H1 (cell line): ENCODE results near the gene LSM2. TPM values are rescaled to one million over a fixed set of nuclear protein-coding genes. Genes with fewer than 3 reads are reported as not detected.

ENCODE experiments used
- CTCF ChIA-PET: fragments of 300-600 bp; sonication (Branson Sonifier 250); formaldehyde crosslinking; loops from one replicate; lab custom pipeline; 2021; ENCODE audit not compliant: partially characterized antibody; lab: Charles Lee
- POLR2A ChIA-PET: fragments of 300-600 bp; sonication (Branson Sonifier 250); formaldehyde crosslinking; loops from one replicate; lab custom pipeline; 2021; ENCODE audit warnings: inconsistent platforms; ENCODE audit not compliant: partially characterized antibody; lab: Charles Lee
- DNase-seq, 2 experiments: peaks; one replicate each; pipeline versions ENCODE4 v3.0.0 to v3.0.0-alpha.2; 2010 to 2022; ENCODE audit warnings: low spot score in 2 of 2, low read depth in 1 of 2, mixed read lengths in 1 of 2
- FAIRE-seq: peaks from 2 replicates; lab custom pipeline; 2011; peaks lifted over from hg19 to GRCh38; lab: Jason Lieb, UNC
- H2AFZ ChIP-seq: 2 replicates; pipeline ENCODE4 v1.8.1; 2012; ENCODE audit warnings: low read length, inconsistent platforms
- H2AK5ac ChIP-seq: 2 replicates; pipeline ENCODE4 v1.6.1; 2013; ENCODE audit warnings: low read depth, low read length
- H2BK120ac ChIP-seq: replicated peaks from 2 replicates; pipeline ENCODE3; 2013; ENCODE audit warnings: low read depth, low read length, inconsistent platforms
- H2BK12ac ChIP-seq: 2 replicates; pipeline ENCODE4 v1.6.1; 2013; ENCODE audit warnings: low read depth, low read length
- H2BK15ac ChIP-seq: 2 replicates; pipeline ENCODE4 v1.6.1; 2013; ENCODE audit warnings: low read length
- H2BK20ac ChIP-seq: 2 replicates; pipeline ENCODE4 v1.6.1; 2013; ENCODE audit warnings: low read length
- H2BK5ac ChIP-seq: 2 replicates; pipeline ENCODE4 v1.6.1; 2013; ENCODE audit warnings: low read depth, low read length
- H3K14ac ChIP-seq: 2 replicates; pipeline ENCODE4 v1.6.1; 2013; ENCODE audit warnings: inconsistent platforms; ENCODE audit not compliant: insufficient read length
- H3K18ac ChIP-seq: 2 replicates; pipeline ENCODE4 v1.6.1; 2013; ENCODE audit warnings: low read length; ENCODE audit errors: extremely low read depth
- H3K23ac ChIP-seq: 2 replicates; pipeline ENCODE4 v1.6.1; 2013; ENCODE audit warnings: inconsistent platforms; ENCODE audit not compliant: insufficient read length
- H3K23me2 ChIP-seq: 2 replicates; pipeline ENCODE4 v1.6.1; 2013; ENCODE audit warnings: low read depth, low read length
- H3K27ac ChIP-seq: 2 replicates; pipeline ENCODE4 v1.6.1; 2011; ENCODE audit warnings: low read depth, low read length, inconsistent platforms
- H3K27me3 ChIP-seq, 4 experiments: replicated peaks in 1 of 4; 1 replicate in 1 of 4; 2 replicates in 3 of 4; pipeline versions ENCODE4 v1.6.1 to v1.8.1; 2011 to 2013; ENCODE audit warnings: low read length in 3 of 4, mild to moderate bottlenecking in 3 of 4, inconsistent platforms in 2 of 4, mixed read lengths in 2 of 4, moderate library complexity in 1 of 4; ENCODE audit not compliant: control insufficient read depth in 3 of 4, insufficient read depth in 3 of 4; ENCODE audit errors: extremely low read depth in 1 of 4
- H3K36me3 ChIP-seq, 4 experiments: 2 replicates each; pipeline versions ENCODE4 v1.6.1 to v1.8.1; 2011 to 2013; ENCODE audit warnings: mild to moderate bottlenecking in 4 of 4, low read length in 3 of 4, moderate library complexity in 2 of 4, control low read depth in 1 of 4, inconsistent platforms in 1 of 4; ENCODE audit not compliant: insufficient read depth in 4 of 4, control insufficient read depth in 2 of 4
- H3K4ac ChIP-seq: replicated peaks from 2 replicates; pipeline ENCODE3; 2013; ENCODE audit warnings: low read length, low read depth, mixed read lengths, inconsistent platforms; ENCODE audit not compliant: insufficient read length
- H3K4me1 ChIP-seq, 4 experiments: replicated peaks in 1 of 4; 1 replicate in 1 of 4; 2 replicates in 3 of 4; pipeline versions ENCODE4 v1.6.1 to v1.8.1; 2011 to 2013; ENCODE audit warnings: low read length in 3 of 4, inconsistent platforms in 2 of 4, mixed read lengths in 1 of 4; ENCODE audit not compliant: insufficient read depth in 4 of 4, control insufficient read depth in 3 of 4
- H3K4me2 ChIP-seq, 2 experiments: 2 replicates each; pipeline versions ENCODE4 v1.6.1 to v1.8.1; 2011 to 2013; ENCODE audit warnings: low read depth in 2 of 2, low read length in 2 of 2, control low read depth in 1 of 2, inconsistent platforms in 1 of 2, mild to moderate bottlenecking in 1 of 2; ENCODE audit not compliant: insufficient read depth in 1 of 2
- H3K4me3 ChIP-seq, 4 experiments: fragments of 200-600, 300-600 bp in 1 of 4; sonication (generic), shearing (Covaris generic), sonication (Bioruptor Twin) in 1 of 4; 2 replicates each; pipeline versions ENCODE4 v1.5.1 to v1.8.1; 2011 to 2016; ENCODE audit warnings: low read length in 4 of 4, low read depth in 3 of 4, control low read depth in 2 of 4, inconsistent platforms in 2 of 4, mild to moderate bottlenecking in 2 of 4, mixed read lengths in 1 of 4, moderate library complexity in 1 of 4; ENCODE audit not compliant: insufficient read depth in 2 of 4; ENCODE audit errors: extremely low read depth in 1 of 4
- H3K56ac ChIP-seq: replicated peaks from 2 replicates; pipeline ENCODE3; 2013; ENCODE audit warnings: low read depth, mild to moderate bottlenecking, mixed read lengths, low read length, inconsistent platforms; ENCODE audit not compliant: insufficient read length
- H3K79me1 ChIP-seq: 2 replicates; pipeline ENCODE4 v1.6.1; 2013; ENCODE audit warnings: low read depth, low read length, control low read depth
- H3K79me2 ChIP-seq, 2 experiments: 2 replicates each; pipeline versions ENCODE4 v1.6.1 to v1.8.1; 2012 to 2013; ENCODE audit warnings: low read length in 2 of 2, mild to moderate bottlenecking in 2 of 2, inconsistent platforms in 1 of 2; ENCODE audit not compliant: insufficient read depth in 2 of 2, control insufficient read depth in 1 of 2
- H3K9ac ChIP-seq, 4 experiments: replicated peaks in 1 of 4; 1 replicate in 1 of 4; 2 replicates in 3 of 4; pipeline versions ENCODE4 v1.6.1 to v1.8.1; 2011 to 2013; ENCODE audit warnings: low read depth in 3 of 4, low read length in 3 of 4, control low read depth in 2 of 4, mild to moderate bottlenecking in 2 of 4, moderate library complexity in 2 of 4, inconsistent platforms in 1 of 4; ENCODE audit errors: extremely low read depth in 1 of 4
- H3K9me3 ChIP-seq, 2 experiments: 2 replicates each; pipeline versions ENCODE4 v1.6.1 to v1.8.1; 2012 to 2013; ENCODE audit warnings: mild to moderate bottlenecking in 2 of 2, moderate library complexity in 2 of 2, control low read depth in 1 of 2, inconsistent platforms in 1 of 2, low read depth in 1 of 2, low read length in 1 of 2, mixed read lengths in 1 of 2; ENCODE audit not compliant: insufficient read depth in 2 of 2
- H4K20me1 ChIP-seq, 2 experiments: replicated peaks in 1 of 2; 2 replicates each; pipeline versions ENCODE3 to v1.8.1; 2011 to 2013; ENCODE audit warnings: inconsistent platforms in 2 of 2, low read length in 2 of 2, mild to moderate bottlenecking in 1 of 2; ENCODE audit not compliant: insufficient read depth in 2 of 2, control insufficient read depth in 1 of 2
- H4K5ac ChIP-seq: 2 replicates; pipeline ENCODE4 v1.6.1; 2013; ENCODE audit warnings: low read length, low read depth, mixed read lengths, inconsistent platforms; ENCODE audit not compliant: insufficient read length
- H4K8ac ChIP-seq: 2 replicates; pipeline ENCODE4 v1.8.0; 2013; ENCODE audit warnings: mild to moderate bottlenecking, moderate library complexity, low read length, inconsistent platforms; ENCODE audit not compliant: insufficient read depth; ENCODE audit errors: extremely low read depth
- H4K91ac ChIP-seq: replicated peaks from 2 replicates; pipeline ENCODE3; 2013; ENCODE audit warnings: low read length, mixed read lengths, inconsistent platforms; ENCODE audit not compliant: insufficient read length
- SAP30 ChIP-seq: fragments of 300-600 bp; sonication (generic); IDR thresholded peaks from 2 replicates; pipeline ENCODE4 v1.7.1; 2012; ENCODE audit warnings: low read length, moderate library complexity, mild to moderate bottlenecking, inconsistent platforms; ENCODE audit not compliant: insufficient read depth, insufficient replicate concordance
- WGBS, 2 experiments: shearing (Covaris generic) in 1 of 2; methylation state at CpG; one replicate each; pipeline versions ENCODE4 v1.1.6 to v1.1.7; 2013 to 2015; ENCODE audit warnings: low lambda C conversion rate in 2 of 2, mixed read lengths in 2 of 2, inconsistent platforms in 1 of 2, low coverage in 1 of 2, missing lambda C conversion rate in 1 of 2; ENCODE audit not compliant: insufficient replicate concordance in 2 of 2, insufficient coverage in 1 of 2, insufficient read length in 1 of 2; ENCODE audit errors: extremely low coverage in 1 of 2, missing lambda C conversion rate in 1 of 2; 5-methylcytosine and 5-hydroxymethylcytosine counted together
- polyA plus RNA-seq, 7 experiments: library from polyadenylated mRNA; depleted of rRNA in 3 of 7; stranded (reverse) in 5 of 7; unstranded in 2 of 7; fragments of >200 nt in 5 of 7; fragments of 200-250 nt in 2 of 7; gene quantifications; 1 replicate in 5 of 7; 2 replicates in 1 of 7; 4 replicates in 1 of 7; pipeline versions ENCODE4 v1.2.1 to v1.2.3, GENCODE V29; 2011 to 2013; ENCODE audit warnings: missing spikeins in 2 of 7, mixed read lengths in 2 of 7
- total RNA-seq: library from RNA; stranded (reverse); fragmentation: NEBNext Ultra II Directional; extraction: Animal tissue kit (Norgen Biotek cat#: 25700); gene quantifications from 2 replicates; pipeline ENCODE4 v1.2.1, GENCODE V29; 2021

The LSM2 gene
- total and polyA plus RNA-seq, 2 of the 8 experiments (the other 6 are each of a cell fraction or from before 2014, with no cell fraction given) = 127 to 168 TPM

- H4K8ac ChIP-seq = no peak overlapping the region
- peaks cover 1 to 6% of the 10 kb centered on the region in 2 experiments for H4K20me1 ChIP-seq
- no peak overlapping the region for H3K27ac ChIP-seq
- no peak overlapping the region for H3K23ac ChIP-seq
- no peak overlapping the region for H3K56ac ChIP-seq
- H2AK5ac ChIP-seq = no peak overlapping the region
- H3K27me3 ChIP-seq = no peaks in the 10 kb centered on the region
- no peak overlapping the region for H3K18ac ChIP-seq
- no peak overlapping the region for H2BK20ac ChIP-seq
- H2BK12ac ChIP-seq = no peak overlapping the region
- ChIA-PET POLR2A (interaction anchor here (0.9 to 7.6 kb wide), 9 partner anchors 9 to 132 kb away, joined by 3 to 81 read pairs (median 9); partner anchors contain the start of genes GPANK1, HSPA1A, HSPA1B and HSPA1L), CTCF (interaction anchor here (0.8 to 5.9 kb wide), 9 partner anchors 9 to 90 kb away, joined by 3 to 28 read pairs (median 6); partner anchors contain the start of genes HSPA1A, HSPA1L, LSM2 and VWA7)
- no peak overlapping the region for H3K14ac ChIP-seq
- no peak overlapping the region for H3K4ac ChIP-seq
- no peak overlapping the region for H3K9ac ChIP-seq
- no peak overlapping the region for H2AFZ ChIP-seq
- H2BK5ac ChIP-seq = no peak overlapping the region
- DNase-seq = no peak
- peaks cover 3% of the 10 kb centered on the region; the same call in 1 of the 2 replicates for H3K79me1 ChIP-seq
- peaks cover 5% of the 10 kb centered on the region; the same call in 1 of the 2 replicates for H3K23me2 ChIP-seq
- WGBS, 2 experiments = 94% methylated on average over 2 of the region's 2 CpGs; no CpG with 5 or more reads in 1 of the 2 experiments
- H3K79me2 ChIP-seq = peaks cover 0 to 19% of the 10 kb centered on the region in 2 experiments; a peak in 2 of 4 replicates
- H4K91ac ChIP-seq = no peak overlapping the region
- H3K4me2 ChIP-seq = no peak overlapping the region
- no peaks in the 10 kb centered on the region for H3K9me3 ChIP-seq
- H3K4me1 ChIP-seq = peaks cover 0 to 2% (median under 1%) of the 10 kb centered on the region in 4 experiments; a peak in 3 of 7 replicates
- FAIRE-seq = no peak
- no peak for TF ChIP-seq SAP30
- H2BK15ac ChIP-seq = no peak overlapping the region
- no peak overlapping the region for H2BK120ac ChIP-seq
- peaks cover 2 to 26% (median 11%) of the 10 kb centered on the region in 4 experiments; a peak in 6 of 8 replicates for H3K36me3 ChIP-seq
- no peak overlapping the region for H3K4me3 ChIP-seq
- no peak overlapping the region for H4K5ac ChIP-seq
Observed at GRCh38 chr6:31796993-31797385, 9.8 kb downstream of the LSM2 start.
